Renal pelvis (tissue), 4 donors: ENCODE data around the gene LRP8. TPM values are rescaled to one million over a fixed set of nuclear protein-coding genes. Genes with fewer than 3 reads are reported as not detected.

Experiments
- DNase-seq: peaks from one replicate; pipeline ENCODE4 v3.0.0-alpha.2; 2013
- polyA plus RNA-seq, 3 donors: library from polyadenylated mRNA; unstranded; fragments of 120-200 nt; gene quantifications; one replicate each; pipeline ENCODE4 v1.2.1, GENCODE V29; 2013; ENCODE audit not compliant: insufficient read length in 3 of 3

LRP8 gene
- polyA plus RNA-seq, 3 donors: 7.2 to 8.5 (median 7.3) TPM

- no peak for DNase-seq
Measured at GRCh38 chr1:53260631-53261247, 67.1 kb downstream of the LRP8 start.

GRCh38 chr1:53259932-53260331 lies 67.9 kb downstream of the LRP8 start:
- no peak for DNase-seq

- DNase-seq: no peak
Measured at GRCh38 chr1:53258216-53258615, 69.7 kb downstream of the LRP8 start.

- no peak for DNase-seq
Measured at GRCh38 chr1:53257454-53258081, 70.3 kb downstream of the LRP8 start.

- no peak for DNase-seq
Measured at GRCh38 chr1:53256511-53257453, 71.1 kb downstream of the LRP8 start.

GRCh38 chr1:53255031-53255430 lies 72.8 kb downstream of the LRP8 start:
- DNase-seq: no peak

- DNase-seq: no peak
Measured at GRCh38 chr1:53254011-53254640, 73.7 kb downstream of the LRP8 start.

GRCh38 chr1:53250325-53250724 lies 77.5 kb downstream of the LRP8 start:
- DNase-seq: no peak

- DNase-seq: peak; percentile 10
Measured at GRCh38 chr1:53249706-53250105, 78.2 kb downstream of the LRP8 start.

GRCh38 chr1:53246261-53247134 lies 81.4 kb downstream of the LRP8 start:
- DNase-seq: no peak

- no peak for DNase-seq
Measured at GRCh38 chr1:53244141-53244540, 83.7 kb downstream of the LRP8 start.

GRCh38 chr1:53242381-53242780 lies 85.5 kb downstream of the LRP8 start:
- no peak for DNase-seq

- DNase-seq: no peak
Measured at GRCh38 chr1:53241828-53242227, 86.0 kb downstream of the LRP8 start.

- peak; percentile 95 for DNase-seq
Measured at GRCh38 chr1:53238197-53239155, 89.4 kb downstream of the LRP8 start, which contains the start of gene MAGOH. MAGOH (minus strand) TSS chr1:53238518; CDS start chr1:53238448, 70 bp downstream.

GRCh38 chr1:53237638-53238037 lies 90.2 kb downstream of the LRP8 start:
- DNase-seq: no peak

GRCh38 chr1:53220962-53221286 lies 106.9 kb downstream of the LRP8 start:
- no peak for DNase-seq

GRCh38 chr1:53220171-53220961 lies 107.5 kb downstream of the LRP8 start, which contains the start of gene CZIB:
CZIB (minus strand) TSS chr1:53220634; CDS start chr1:53220575, 59 bp downstream.
- peak; percentile 93 for DNase-seq

GRCh38 chr1:53219711-53220110 lies 108.2 kb downstream of the LRP8 start:
- no peak for DNase-seq

GRCh38 chr1:53218201-53218600 lies 109.7 kb downstream of the LRP8 start:
- no peak for DNase-seq
